Right lung (tissue), 5 donors: ENCODE data around the gene FAIM2. TPM values are rescaled to one million over a fixed set of nuclear protein-coding genes. Genes with fewer than 3 reads are reported as not detected.
A peak's percentile ranks its signal among the peaks of the same experiment; 100 is the strongest.

ENCODE experiments used
- DNase-seq, 2 donors: peaks; one replicate each; pipeline ENCODE4 v3.0.0-alpha.2; 2013
- polyA plus RNA-seq, 5 donors: library from polyadenylated mRNA; unstranded; fragments of 120-200 nt; gene quantifications; one replicate each; pipeline versions ENCODE4 v1.2.1 to v1.2.3, GENCODE V29; 2013; ENCODE audit warnings: inconsistent platforms in 1 of 5, low replicate concordance in 1 of 5; ENCODE audit not compliant: insufficient read length in 5 of 5, insufficient read depth in 1 of 5

The FAIM2 gene
- polyA plus RNA-seq, 5 donors, result 0.14 to 1.3 (median 0.57) TPM

DNA sequence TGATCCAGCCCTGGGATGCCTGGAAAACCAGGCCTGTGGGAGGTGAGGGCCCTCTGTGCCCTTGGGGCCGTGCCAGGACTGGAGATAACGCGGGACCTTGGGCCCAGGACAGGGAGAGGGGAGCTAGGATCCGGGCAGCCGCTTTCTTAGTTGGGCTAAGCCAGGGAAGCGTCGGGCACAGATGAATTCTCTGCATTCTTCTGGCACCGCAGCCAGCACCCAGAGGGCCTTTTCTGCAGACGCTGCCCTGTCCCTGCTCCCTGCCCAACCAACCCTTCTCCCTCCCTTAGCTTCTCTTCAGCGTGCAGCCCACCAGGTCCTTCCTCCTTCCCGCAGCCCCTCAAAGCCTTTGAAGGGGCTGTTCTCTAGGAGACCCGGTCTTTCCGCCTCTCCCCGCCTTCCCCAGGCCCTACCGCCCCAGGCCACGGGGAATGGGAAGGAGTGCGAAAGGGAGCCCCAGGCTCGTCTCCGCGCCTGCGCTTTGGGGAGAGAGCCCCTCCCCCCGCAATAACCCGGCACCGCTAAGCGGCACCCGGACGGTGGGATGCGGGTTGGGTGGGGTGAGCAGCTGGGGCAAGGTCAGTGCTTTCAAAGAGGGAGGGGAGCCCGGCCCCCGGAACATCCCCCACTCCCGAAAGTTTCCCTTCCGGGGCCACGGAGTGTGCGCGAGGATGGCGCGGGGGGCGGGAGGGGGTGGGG lies 76.2 kb downstream of the FAIM2 start:
- DNase-seq, result peak; percentile 61 to 68

DNA sequence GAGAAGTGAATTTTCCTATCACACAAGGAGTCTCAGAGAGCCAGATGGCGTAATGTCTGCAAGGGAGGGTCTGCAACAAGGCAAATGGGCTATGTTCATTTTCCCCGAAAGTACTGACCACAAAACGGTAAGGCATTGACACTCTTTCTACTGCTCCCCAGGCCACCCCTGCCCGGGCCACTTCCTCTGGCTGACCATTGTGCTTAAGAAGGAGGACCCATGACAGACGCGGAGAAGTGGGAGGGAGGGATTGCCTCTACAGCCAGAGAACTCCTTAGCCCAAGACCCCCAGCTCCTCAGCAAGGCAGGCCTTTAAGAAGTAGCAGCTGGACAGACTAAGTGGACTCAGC lies 76.7 kb downstream of the FAIM2 start:
- DNase-seq, result no peak

DNA sequence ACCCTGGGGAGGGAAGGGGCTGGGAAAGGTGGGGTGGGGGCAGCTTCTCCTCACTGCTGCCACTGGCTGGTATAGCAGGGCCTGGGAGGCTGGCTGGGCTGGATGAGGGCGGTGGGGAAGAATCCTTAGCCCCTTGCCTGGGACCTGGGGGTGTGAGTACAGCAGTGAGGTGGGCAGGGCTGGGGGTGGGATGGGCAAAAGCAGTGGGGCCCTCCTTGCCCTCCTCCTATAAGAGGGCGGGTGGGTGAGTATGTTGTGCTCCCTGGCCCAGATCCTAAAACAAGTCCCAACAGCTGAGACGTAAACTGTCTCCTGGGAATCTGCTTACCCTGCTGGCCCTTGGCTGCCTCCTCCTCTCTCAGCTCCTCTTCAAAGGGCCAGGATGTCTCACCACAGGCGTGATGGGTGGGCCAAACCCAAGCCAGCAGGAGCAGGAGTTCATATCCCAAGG lies 77.7 kb downstream of the FAIM2 start:
- no peak for DNase-seq

DNA sequence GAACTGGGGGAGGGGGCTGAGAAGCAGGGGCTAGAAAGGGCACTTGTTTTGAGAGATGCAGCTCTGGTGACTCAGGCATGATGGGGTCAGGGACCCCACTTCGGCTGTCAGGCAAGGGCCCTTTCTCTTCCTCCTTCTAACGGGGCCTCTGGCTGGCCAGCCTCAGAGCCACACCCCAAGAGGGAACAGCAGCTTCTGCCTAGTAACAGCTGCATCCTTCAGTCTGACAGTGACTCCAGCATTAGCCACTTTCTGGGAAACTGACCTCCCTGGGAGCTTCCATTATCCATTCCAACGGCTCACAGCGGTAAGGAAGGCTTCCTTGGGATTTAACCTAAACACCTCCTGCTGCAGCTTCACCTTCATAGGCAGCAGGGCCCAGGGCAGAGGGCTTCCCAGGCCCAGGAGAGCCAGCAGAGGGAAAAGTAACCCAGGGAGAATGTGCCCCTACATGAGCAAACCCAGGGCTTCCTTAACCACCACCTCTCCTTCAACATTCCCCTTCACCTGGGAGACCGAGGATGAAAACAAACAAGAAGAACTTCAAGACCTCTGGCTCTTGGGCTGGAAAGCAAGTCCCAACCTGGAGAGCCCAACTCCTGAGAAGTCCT lies 78.2 kb downstream of the FAIM2 start:
- DNase-seq, result no peak

DNA sequence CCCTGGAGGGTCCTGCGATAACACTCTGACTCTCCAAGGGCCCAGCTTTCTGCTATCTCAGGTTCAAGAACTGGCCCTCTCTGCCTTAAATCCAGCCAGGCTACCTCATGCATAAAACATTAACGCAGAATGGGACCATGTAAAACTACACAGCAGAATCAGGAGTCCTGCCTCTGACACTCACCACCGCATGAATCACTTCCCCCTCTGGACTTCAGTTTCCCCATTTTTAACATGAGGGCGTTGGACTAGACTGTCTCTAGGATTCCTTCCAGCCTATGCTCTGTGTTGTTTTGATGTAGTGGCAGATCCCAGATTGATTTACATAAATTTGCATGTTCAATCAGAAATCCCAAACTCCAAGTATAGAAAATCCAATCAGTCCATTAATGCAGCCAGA lies 78.8 kb downstream of the FAIM2 start:
- no peak for DNase-seq

DNA sequence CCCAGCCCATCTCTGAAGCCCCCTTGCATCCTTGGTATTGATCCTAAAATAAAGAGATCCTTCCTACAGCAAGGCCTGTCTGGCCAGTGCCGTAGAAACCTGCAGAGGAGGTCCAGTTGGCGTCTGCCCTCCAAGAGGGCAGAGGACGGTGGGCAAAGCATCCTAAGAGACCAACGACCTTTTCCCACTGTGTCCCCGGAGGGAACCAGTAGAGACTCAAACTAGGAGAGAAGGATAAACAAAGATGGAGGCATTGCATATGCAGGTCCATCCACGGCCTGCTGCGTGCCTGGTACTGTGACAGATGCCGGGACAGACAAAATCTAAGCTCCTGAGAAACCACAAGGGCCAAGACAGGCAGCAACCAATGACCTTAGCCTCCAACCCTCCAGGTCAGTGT lies 79.3 kb downstream of the FAIM2 start:
- no peak for DNase-seq

DNA sequence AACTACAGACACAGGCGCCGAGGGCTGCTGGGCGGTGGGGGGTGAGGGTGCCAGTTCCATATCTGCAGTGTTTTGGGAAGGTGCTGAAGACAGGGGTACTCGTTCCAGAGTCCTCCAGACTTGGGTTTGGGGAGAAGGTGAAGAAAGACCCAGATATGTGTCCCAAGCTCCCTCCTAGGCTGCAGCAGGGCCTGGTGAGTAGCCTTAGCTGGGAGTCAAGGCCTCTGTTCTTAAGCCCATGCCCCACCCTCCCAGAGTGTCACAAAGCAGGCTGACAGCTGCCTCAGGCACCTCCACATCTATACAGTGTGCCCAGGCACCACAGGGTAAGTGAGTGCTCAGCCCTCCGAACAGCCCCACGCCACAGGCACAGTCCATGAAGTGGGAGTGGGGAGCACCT lies 79.7 kb downstream of the FAIM2 start:
- DNase-seq, result no peak

DNA sequence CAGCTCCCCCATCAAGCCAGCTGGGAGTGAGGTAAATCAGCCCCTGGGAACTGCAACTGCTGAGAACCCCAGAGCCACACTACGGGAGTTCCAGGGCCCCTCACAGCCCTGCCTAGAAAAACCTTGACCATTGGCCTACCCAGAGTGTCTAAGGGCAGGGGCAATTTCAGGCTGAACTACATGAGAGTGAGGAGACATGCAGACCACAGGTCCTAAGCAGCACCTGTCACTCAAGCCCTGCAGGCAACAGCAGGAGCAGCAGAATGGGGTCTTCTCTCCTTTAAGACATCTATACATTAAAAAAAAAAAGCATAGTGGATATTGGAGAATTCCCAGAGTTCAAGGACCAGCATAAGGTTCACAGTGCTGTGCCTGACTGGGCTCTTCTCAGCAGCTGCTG lies 80.3 kb downstream of the FAIM2 start:
- DNase-seq, result no peak

DNA sequence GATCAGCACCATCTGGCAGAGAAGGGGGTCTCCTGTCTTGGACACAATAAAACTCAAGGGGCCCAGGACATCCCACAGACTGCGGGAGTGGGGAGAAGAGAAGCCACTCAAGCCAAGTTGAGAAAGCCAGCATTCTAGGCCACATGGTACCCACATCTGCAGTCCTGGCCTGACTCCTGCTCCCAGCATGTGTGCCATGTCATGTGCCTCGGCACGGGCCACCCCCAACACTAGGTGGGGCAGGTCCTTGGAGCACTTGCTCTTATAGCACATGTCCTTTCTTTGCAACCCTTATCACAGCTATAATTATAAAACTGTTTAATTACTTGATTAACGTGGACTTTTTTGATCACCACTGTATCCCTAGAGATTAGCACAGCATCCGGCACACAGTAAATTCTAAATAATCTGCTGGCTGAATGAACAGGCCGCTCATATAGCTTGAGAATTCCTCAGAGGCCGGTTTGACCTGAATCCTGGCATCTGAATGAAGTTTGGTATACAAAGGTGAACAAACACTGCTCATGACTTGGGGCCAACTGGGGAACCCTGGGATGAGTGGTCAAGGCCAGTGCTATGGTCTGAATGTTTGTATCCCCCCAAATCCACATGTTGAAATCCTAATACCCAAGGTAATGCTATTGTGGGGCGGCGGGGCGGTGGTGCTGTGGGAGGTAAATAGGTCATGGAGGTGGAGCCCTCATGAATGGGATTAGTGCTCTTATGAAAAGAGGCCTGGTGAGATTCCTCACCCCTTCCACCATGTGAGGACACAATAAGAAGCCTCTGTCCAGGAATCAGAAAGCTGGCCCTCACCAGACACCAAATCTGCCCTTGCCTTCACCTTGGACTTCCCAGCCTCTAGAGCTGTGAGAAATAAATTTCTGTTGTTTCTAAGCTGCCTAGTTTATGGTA lies 82.1 kb downstream of the FAIM2 start:
- DNase-seq, result no peak

DNA sequence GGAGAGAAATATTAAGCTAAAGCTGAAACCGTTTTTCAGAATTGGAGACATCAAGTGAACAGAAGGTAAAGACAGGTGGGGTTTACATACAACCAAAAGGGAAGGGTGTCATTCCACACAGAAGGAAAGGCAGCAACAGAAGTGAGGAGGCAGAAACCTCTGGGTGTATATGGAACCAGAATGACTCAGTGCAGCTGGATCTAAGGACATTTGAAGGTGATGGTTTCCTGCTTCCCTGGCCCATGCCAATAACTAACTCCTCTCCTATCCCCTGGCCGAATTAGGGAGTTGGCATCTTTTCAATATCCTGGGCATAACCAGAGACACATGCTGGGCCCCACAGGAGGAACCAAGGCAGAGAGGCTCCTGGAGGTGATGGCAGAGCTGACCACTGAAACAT lies 83.9 kb downstream of the FAIM2 start:
- no peak for DNase-seq

DNA sequence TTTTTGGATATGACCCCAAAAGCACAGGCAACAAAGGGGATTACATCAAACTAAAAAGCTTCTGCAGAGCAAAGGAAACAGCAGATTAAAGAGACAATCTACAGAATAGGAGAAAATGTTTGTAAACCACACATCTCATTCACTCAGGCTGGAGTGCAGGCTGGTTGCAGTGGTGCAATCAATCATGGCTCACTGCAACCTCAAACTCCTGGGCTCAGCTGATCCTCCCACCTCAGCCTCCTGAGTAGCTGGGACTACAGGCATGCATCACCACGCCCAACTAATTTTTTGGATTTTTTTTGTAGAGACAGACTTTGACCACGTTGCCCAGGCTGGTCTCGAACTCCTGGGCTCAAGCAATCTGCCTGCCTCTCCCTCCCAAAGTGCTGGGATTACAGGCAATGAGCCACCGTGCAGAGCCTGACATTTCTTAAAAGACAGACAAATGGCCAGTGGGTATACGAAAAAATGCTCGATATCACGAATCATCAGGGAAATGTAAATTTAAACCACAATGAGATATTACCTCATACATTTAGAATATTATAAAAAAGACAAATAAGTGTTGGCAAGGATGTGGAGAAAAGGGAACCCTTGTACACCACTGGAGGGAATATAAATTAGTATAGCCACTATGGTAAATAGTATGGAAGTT lies 85.3 kb downstream of the FAIM2 start:
- DNase-seq, result no peak

Other genes starting within 250 kb of the FAIM2 start
- gene FMNL3, start 196.5 kb downstream of the FAIM2 start, polyA plus RNA-seq, result 10 to 100 TPM; 50.1 to 64.3 (median 52.5) TPM
- gene TMBIM6, start 162.3 kb downstream of the FAIM2 start, polyA plus RNA-seq, result 100 to 1,000 TPM; 430 to 538 (median 511) TPM
- gene NCKAP5L, start 75.5 kb downstream of the FAIM2 start, polyA plus RNA-seq, result 10 to 100 TPM; 13.4 to 25.7 (median 19.2) TPM
- 1 to 10 TPM; 5.6 to 6.9 (median 6.2) TPM for gene BCDIN3D, start 60.8 kb downstream of the FAIM2 start, polyA plus RNA-seq
- gene AQP2, start 46.8 kb upstream of the FAIM2 start, polyA plus RNA-seq, result under 1 TPM; 0.11 to 0.58 (median 0.17) TPM
- 10 to 100 TPM in 2 of 5 donors, 1 to 10 TPM in 3; 3.9 to 11.4 (median 8.4) TPM for gene AQP5, start 58.0 kb upstream of the FAIM2 start, polyA plus RNA-seq
- gene AQP6, start 69.0 kb upstream of the FAIM2 start, polyA plus RNA-seq, result under 1 TPM; 0.22 to 0.45 (median 0.29) TPM
- gene RACGAP1, start 121.6 kb upstream of the FAIM2 start, polyA plus RNA-seq, result 10 to 100 TPM; 33.4 to 80.0 (median 54.5) TPM
- 10 to 100 TPM in 1 of 5 donors, 1 to 10 TPM in 4; 7.2 to 11.5 (median 9.0) TPM for gene ASIC1, start 153.7 kb upstream of the FAIM2 start, polyA plus RNA-seq
- 100 to 1,000 TPM; 132 to 141 (median 139) TPM for gene SMARCD1, start 181.4 kb upstream of the FAIM2 start, polyA plus RNA-seq
- 1 to 10 TPM in 2 of 5 donors, under 1 TPM in 3; 0.44 to 3.5 (median 0.72) TPM for gene GPD1, start 200.1 kb upstream of the FAIM2 start, polyA plus RNA-seq
- 10 to 100 TPM; 32.2 to 47.9 (median 35.1) TPM for gene COX14, start 208.3 kb upstream of the FAIM2 start, polyA plus RNA-seq